IPS-18a (cell line): Measurements from ENCODE around the gene MAP7D1.

Experiments
- H3K27ac ChIP-seq: one replicate; pipeline ENCODE4 v1.5.1; 2013; ENCODE audit warnings: low read length
- H3K27me3 ChIP-seq: one replicate; pipeline ENCODE4 v1.6.1; 2013; ENCODE audit warnings: mild to moderate bottlenecking, low read length; ENCODE audit not compliant: control insufficient read depth, insufficient read depth
- H3K36me3 ChIP-seq: one replicate; pipeline ENCODE4 v1.6.1; 2013; ENCODE audit warnings: low read depth, low read length; ENCODE audit not compliant: control insufficient read depth
- H3K4me1 ChIP-seq: one replicate; pipeline ENCODE4 v1.6.1; 2013; ENCODE audit warnings: low read depth, low read length; ENCODE audit not compliant: control insufficient read depth
- H3K4me3 ChIP-seq: one replicate; pipeline ENCODE4 v1.5.1; 2013; ENCODE audit warnings: low read length
- H3K9ac ChIP-seq: one replicate; pipeline ENCODE4 v1.6.1; 2013; ENCODE audit warnings: mild to moderate bottlenecking, low read length, moderate library complexity
- H3K9me3 ChIP-seq: one replicate; pipeline ENCODE4 v1.6.1; 2013; ENCODE audit warnings: low read depth, low read length; ENCODE audit not compliant: control insufficient read depth

MAP7D1 gene

GRCh38 chr1:36155408-36156328 lies at the start of gene MAP7D1:
MAP7D1 (plus strand) TSS chr1:36156160; CDS start chr1:36156418, 258 bp downstream.
- peak within 1 kb of the TSS; percentile 88 for H3K4me3 ChIP-seq
- peaks cover 25% of the 10 kb centered on the region for H3K4me1 ChIP-seq
- H3K27me3 ChIP-seq = peaks cover 29% of the 10 kb centered on the region
- no peaks in the 10 kb centered on the region for H3K9me3 ChIP-seq
- H3K9ac ChIP-seq = peak within 1 kb of the TSS; percentile 81
- H3K27ac ChIP-seq = peak within 1 kb of the TSS; percentile 67
- peaks cover 4% of the 10 kb centered on the region for H3K36me3 ChIP-seq

GRCh38 chr1:36106269-36106668 lies 49.7 kb upstream of the MAP7D1 start:
- H3K9ac ChIP-seq = no peak overlapping the region
- no peaks in the 10 kb centered on the region for H3K4me1 ChIP-seq
- H3K27ac ChIP-seq = no peak overlapping the region
- H3K9me3 ChIP-seq = no peaks in the 10 kb centered on the region
- no peaks in the 10 kb centered on the region for H3K27me3 ChIP-seq
- no peaks in the 10 kb centered on the region for H3K36me3 ChIP-seq
- H3K4me3 ChIP-seq = no peak overlapping the region

- H3K27me3 ChIP-seq = no peaks in the 10 kb centered on the region
- H3K27ac ChIP-seq = no peak overlapping the region
- no peak overlapping the region for H3K9ac ChIP-seq
- H3K4me1 ChIP-seq = no peaks in the 10 kb centered on the region
- no peaks in the 10 kb centered on the region for H3K36me3 ChIP-seq
- H3K4me3 ChIP-seq = no peak overlapping the region
- H3K9me3 ChIP-seq = no peaks in the 10 kb centered on the region
These were observed 48.6 kb upstream of the MAP7D1 start for GRCh38 chr1:36107394-36107793.

DNA sequence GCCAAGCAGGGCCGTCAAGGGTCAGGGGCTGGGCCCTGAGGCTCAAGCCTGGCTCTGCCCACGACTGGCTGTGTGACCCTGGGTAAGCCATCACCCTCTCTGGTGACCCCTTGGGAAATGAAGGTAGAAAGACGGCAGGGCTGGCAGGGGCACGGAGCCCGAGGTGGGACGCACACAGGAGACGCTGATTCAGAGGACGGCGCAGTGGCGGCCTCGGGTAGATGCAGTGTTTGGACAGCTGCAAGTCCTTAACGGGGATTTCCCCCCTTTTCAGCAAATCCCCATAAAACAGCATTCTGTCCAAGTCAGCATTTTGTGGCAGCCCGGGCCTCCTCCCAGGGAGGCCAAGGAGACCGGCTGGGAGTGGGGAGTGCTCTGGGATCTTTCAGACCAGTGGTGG lies 47.6 kb upstream of the MAP7D1 start:
- Histone ChIP-seq H3K4me3 (no peak overlapping the region), H3K27me3 (no peaks in the 10 kb centered on the region), H3K36me3 (no peaks in the 10 kb centered on the region), H3K9ac (no peak overlapping the region), H3K4me1 (no peaks in the 10 kb centered on the region), H3K9me3 (no peaks in the 10 kb centered on the region), H3K27ac (no peak overlapping the region)

GRCh38 chr1:36109041-36109679 lies 46.8 kb upstream of the MAP7D1 start:
- no peak overlapping the region for H3K27ac ChIP-seq
- H3K27me3 ChIP-seq = no peaks in the 10 kb centered on the region
- no peaks in the 10 kb centered on the region for H3K9me3 ChIP-seq
- H3K9ac ChIP-seq = no peak overlapping the region
- no peaks in the 10 kb centered on the region for H3K36me3 ChIP-seq
- no peaks in the 10 kb centered on the region for H3K4me1 ChIP-seq
- no peak overlapping the region for H3K4me3 ChIP-seq

DNA sequence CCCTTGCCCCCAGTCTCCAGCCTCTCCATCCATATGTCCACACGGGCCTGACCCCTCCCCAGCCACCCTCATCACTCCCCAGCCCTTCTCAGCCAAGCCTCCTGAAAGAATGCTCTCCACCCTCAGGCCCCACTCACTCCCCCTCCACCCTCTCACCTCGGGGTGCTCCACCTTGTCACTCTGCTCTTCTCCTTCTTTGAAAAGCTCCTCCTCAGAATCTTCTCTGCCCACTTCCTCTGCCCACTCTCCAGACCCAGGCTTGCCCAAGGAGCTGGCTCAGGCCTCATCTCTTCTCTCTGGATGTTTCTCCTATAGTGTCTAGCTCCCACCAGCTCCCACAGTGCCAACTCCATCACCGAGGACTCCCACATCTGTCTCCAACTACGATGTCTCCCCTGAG lies 44.8 kb upstream of the MAP7D1 start:
- Histone ChIP-seq H3K9ac (no peak overlapping the region), H3K27ac (no peak overlapping the region), H3K9me3 (no peaks in the 10 kb centered on the region), H3K4me1 (no peaks in the 10 kb centered on the region), H3K36me3 (no peaks in the 10 kb centered on the region), H3K4me3 (no peak overlapping the region), H3K27me3 (no peaks in the 10 kb centered on the region)

GRCh38 chr1:36112823-36113222 lies 43.1 kb upstream of the MAP7D1 start:
- no peaks in the 10 kb centered on the region for H3K27me3 ChIP-seq

DNA sequence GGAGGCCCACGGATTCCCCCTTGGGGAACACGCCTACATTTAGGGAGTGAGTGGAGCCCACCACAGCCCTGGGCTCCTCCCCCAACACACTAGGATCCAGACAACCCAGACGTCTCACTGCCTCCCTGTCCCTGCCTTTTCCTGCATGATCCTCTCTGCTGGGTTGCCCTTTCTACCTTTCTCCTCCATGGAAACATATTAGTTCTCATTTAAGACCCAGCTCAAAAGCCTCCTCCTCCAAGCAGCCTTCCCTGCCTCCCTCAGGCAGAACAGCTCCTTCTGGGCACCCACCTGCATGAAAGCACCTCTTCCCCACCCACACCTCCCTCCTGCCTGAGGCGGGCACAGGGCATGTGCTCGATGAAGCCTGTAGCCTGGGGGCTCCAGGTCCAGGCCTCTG lies 41.6 kb upstream of the MAP7D1 start:
- no peaks in the 10 kb centered on the region for H3K36me3 ChIP-seq
- no peak overlapping the region for H3K9ac ChIP-seq

More at GRCh38 chr1:36112823-36113222, 43.1 kb upstream of the MAP7D1 start:
- Histone ChIP-seq H3K9ac (no peak overlapping the region), H3K27ac (no peak overlapping the region), H3K4me3 (no peak overlapping the region), H3K9me3 (no peaks in the 10 kb centered on the region), H3K36me3 (no peaks in the 10 kb centered on the region), H3K4me1 (no peaks in the 10 kb centered on the region)

GRCh38 chr1:36115200-36115669 lies 40.7 kb upstream of the MAP7D1 start:
- Histone ChIP-seq H3K4me3 (no peak overlapping the region), H3K9ac (no peak overlapping the region), H3K36me3 (no peaks in the 10 kb centered on the region), H3K27me3 (no peaks in the 10 kb centered on the region), H3K9me3 (no peaks in the 10 kb centered on the region), H3K4me1 (no peaks in the 10 kb centered on the region), H3K27ac (no peak overlapping the region)

More for the DNA sequence above, 41.6 kb upstream of the MAP7D1 start:
- Histone ChIP-seq H3K4me1 (no peaks in the 10 kb centered on the region), H3K4me3 (no peak overlapping the region), H3K9me3 (no peaks in the 10 kb centered on the region), H3K27ac (no peak overlapping the region), H3K27me3 (no peaks in the 10 kb centered on the region)

GRCh38 chr1:36115931-36116330 lies 40.0 kb upstream of the MAP7D1 start:
- Histone ChIP-seq H3K27me3 (no peaks in the 10 kb centered on the region), H3K27ac (no peak overlapping the region), H3K9me3 (no peaks in the 10 kb centered on the region), H3K4me3 (no peak overlapping the region), H3K9ac (no peak overlapping the region), H3K4me1 (no peaks in the 10 kb centered on the region), H3K36me3 (no peaks in the 10 kb centered on the region)

DNA sequence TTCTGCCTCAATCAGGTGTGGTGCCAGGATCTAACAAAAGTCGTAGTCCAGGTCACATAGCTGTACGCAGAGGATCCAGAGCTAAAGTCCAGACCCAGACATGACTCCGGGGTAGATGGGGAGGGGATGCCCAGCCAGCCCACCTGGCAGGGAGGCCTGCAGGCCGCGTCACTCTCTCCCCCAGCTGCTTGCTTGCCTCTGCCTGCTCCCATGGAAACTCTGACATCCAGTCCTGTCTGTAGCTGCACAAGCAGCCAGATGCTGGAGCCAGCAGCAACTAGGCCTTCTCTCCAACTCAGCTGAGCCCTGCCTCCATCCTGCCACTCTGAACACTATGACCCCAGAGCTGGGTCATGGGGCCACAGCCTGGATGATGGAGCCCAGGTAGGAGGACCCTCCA lies 39.1 kb upstream of the MAP7D1 start:
- Histone ChIP-seq H3K4me1 (no peaks in the 10 kb centered on the region), H3K27ac (no peak overlapping the region), H3K27me3 (no peaks in the 10 kb centered on the region), H3K36me3 (no peaks in the 10 kb centered on the region), H3K9ac (no peak overlapping the region), H3K9me3 (no peaks in the 10 kb centered on the region), H3K4me3 (no peak overlapping the region)
